ENCODE measurements around the gene ALG2.
A peak's percentile ranks its signal among the peaks of the same experiment; 100 is the strongest.

ALG2 gene

GRCh38 chr9:99234618-99235017 lies 12.9 kb upstream of the ALG2 start:
- Mint-ChIP-seq H3K27me3 (no peaks in the 10 kb centered on the region), H3K9me3 (no peaks in the 10 kb centered on the region), H3K4me3 (no peak overlapping the region), H3K27ac (ENCODE audit: low read depth) (no peak overlapping the region), H3K36me3 (ENCODE audit: insufficient read depth) (peaks cover 22% of the 10 kb centered on the region), H3K4me1 (peaks cover 15% of the 10 kb centered on the region)
- ATAC-seq (replicated peaks; ENCODE audit: extremely low read depth, poor library complexity, severe bottlenecking) (no peak), DNase-seq (ENCODE audit: low spot score in 2 of 2) (no peak)

DNA sequence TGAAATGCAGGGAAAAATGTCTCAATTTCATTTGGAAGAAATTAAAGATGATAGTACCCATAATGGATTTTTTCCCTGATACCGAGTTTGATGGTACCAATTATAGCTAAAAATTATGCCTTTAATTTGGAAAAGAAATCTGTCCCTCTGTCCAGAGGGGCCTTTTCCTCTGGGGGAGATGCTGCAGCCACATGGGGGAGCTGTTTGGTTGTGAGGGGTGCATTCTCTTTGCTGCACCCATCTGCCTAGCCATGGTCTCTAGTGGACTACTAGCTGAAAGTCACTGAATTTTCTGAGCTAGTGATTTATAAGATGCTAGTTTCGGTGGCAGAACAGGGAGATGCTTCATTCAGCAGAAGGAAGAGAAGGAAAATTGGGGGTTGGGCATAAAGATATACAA lies 10.0 kb upstream of the ALG2 start:
- H3K4me3 Mint-ChIP-seq, result no peak overlapping the region
- H3K27me3 Mint-ChIP-seq, result no peaks in the 10 kb centered on the region
- no peak overlapping the region for H3K27ac Mint-ChIP-seq (ENCODE audit: low read depth)
- ATAC-seq (replicated peaks; ENCODE audit: extremely low read depth, poor library complexity, severe bottlenecking), result peak; percentile 36
- H3K9me3 Mint-ChIP-seq, result no peaks in the 10 kb centered on the region
- peaks cover 42% of the 10 kb centered on the region for H3K36me3 Mint-ChIP-seq (ENCODE audit: insufficient read depth)
- DNase-seq (ENCODE audit: low spot score in 2 of 2), result no peak
- peaks cover 17% of the 10 kb centered on the region for H3K4me1 Mint-ChIP-seq

GRCh38 chr9:99230206-99230605 lies 8.5 kb upstream of the ALG2 start:
- Mint-ChIP-seq H3K4me1 (peaks cover 22% of the 10 kb centered on the region), H3K27me3 (no peaks in the 10 kb centered on the region), H3K9me3 (no peaks in the 10 kb centered on the region), H3K36me3 (ENCODE audit: insufficient read depth) (peaks cover 43% of the 10 kb centered on the region), H3K4me3 (no peak overlapping the region), H3K27ac (ENCODE audit: low read depth) (no peak overlapping the region)
- DNase-seq (ENCODE audit: low spot score in 2 of 2) (no peak), ATAC-seq (replicated peaks; ENCODE audit: extremely low read depth, poor library complexity, severe bottlenecking) (no peak)

GRCh38 chr9:99226054-99226453 lies 4.3 kb upstream of the ALG2 start:
- no peak for DNase-seq (ENCODE audit: low spot score in 2 of 2)
- Mint-ChIP-seq H3K27ac (ENCODE audit: low read depth) (no peak overlapping the region), H3K4me3 (no peak overlapping the region)

DNA sequence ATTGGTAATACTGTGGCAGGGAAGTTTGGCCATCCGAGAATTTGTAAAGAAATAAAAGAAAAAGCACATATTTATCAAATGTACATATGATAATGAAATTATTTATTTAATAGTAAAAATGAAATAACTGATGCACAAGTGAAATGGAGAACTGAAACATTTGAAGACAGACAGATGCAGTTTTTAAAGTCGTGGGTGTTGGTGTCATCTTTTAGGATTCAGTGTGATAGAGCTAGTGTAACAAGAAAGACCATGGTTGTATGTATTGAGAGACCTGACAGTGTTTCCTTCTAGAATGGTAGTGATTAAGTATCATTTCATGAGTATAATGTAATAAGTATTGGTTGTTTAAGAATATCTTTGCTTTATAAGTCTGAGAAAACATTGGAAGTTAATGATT lies 2.7 kb upstream of the ALG2 start:
- Mint-ChIP-seq H3K9me3 (no peaks in the 10 kb centered on the region), H3K4me1 (peaks cover 69% of the 10 kb centered on the region), H3K27me3 (no peaks in the 10 kb centered on the region), H3K36me3 (ENCODE audit: insufficient read depth) (peaks cover 46% of the 10 kb centered on the region), H3K27ac (ENCODE audit: low read depth) (peak overlapping the region; percentile 100), H3K4me3 (no peak overlapping the region)
- ATAC-seq (replicated peaks; ENCODE audit: extremely low read depth, poor library complexity, severe bottlenecking) (no peak), DNase-seq (ENCODE audit: low spot score in 2 of 2) (no peak)

More at GRCh38 chr9:99226054-99226453, 4.3 kb upstream of the ALG2 start:
- peaks cover 53% of the 10 kb centered on the region for H3K4me1 Mint-ChIP-seq
- H3K36me3 Mint-ChIP-seq (ENCODE audit: insufficient read depth), result peaks cover 53% of the 10 kb centered on the region
- no peaks in the 10 kb centered on the region for H3K9me3 Mint-ChIP-seq
- no peak for ATAC-seq (replicated peaks; ENCODE audit: extremely low read depth, poor library complexity, severe bottlenecking)
- no peaks in the 10 kb centered on the region for H3K27me3 Mint-ChIP-seq

GRCh38 chr9:99222416-99223270 lies 901 bp upstream of the ALG2 start:
- Mint-ChIP-seq H3K27me3 (no peaks in the 10 kb centered on the region), H3K27ac (ENCODE audit: low read depth) (peak overlapping the region; percentile 100), H3K4me1 (peaks cover 74% of the 10 kb centered on the region), H3K9me3 (no peaks in the 10 kb centered on the region), H3K4me3 (peak overlapping the region; percentile 97), H3K36me3 (ENCODE audit: insufficient read depth) (peaks cover 36% of the 10 kb centered on the region)
- ATAC-seq (replicated peaks; ENCODE audit: extremely low read depth, poor library complexity, severe bottlenecking), result peak; percentile 31
- no peak for DNase-seq (ENCODE audit: low spot score in 2 of 2)

- H3K27me3 Mint-ChIP-seq, result no peaks in the 10 kb centered on the region
- H3K4me3 Mint-ChIP-seq, result peak overlapping the region; percentile 97
These were observed 499 bp downstream of the ALG2 start for GRCh38 chr9:99221266-99221620.

DNA sequence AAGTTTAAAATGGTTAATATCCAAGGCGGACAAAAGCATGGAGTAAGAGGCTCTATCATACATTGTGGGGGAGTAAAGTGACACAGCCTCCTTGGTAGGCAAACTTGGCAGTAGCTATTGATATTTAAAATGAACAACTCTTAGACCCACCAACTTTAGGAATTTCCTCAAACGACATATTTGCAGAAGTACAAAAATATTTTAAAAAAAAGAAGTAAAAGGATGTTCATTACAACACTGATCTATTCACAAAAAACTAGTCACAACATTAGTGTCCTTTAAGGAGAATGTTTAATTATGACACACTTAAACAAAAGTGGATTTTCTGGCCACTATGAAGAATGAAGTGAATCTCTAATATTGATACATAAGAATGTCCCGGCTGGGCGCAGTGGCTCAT lies 1.7 kb downstream of the ALG2 start:
- H3K27ac Mint-ChIP-seq (ENCODE audit: low read depth), result peak overlapping the region; percentile 100
- H3K9me3 Mint-ChIP-seq, result no peaks in the 10 kb centered on the region
- peak overlapping the region; percentile 97 for H3K4me3 Mint-ChIP-seq
- no peaks in the 10 kb centered on the region for H3K27me3 Mint-ChIP-seq
- no peak for ATAC-seq (replicated peaks; ENCODE audit: extremely low read depth, poor library complexity, severe bottlenecking)
- no peak for DNase-seq (ENCODE audit: low spot score in 2 of 2)
- peaks cover 63% of the 10 kb centered on the region for H3K4me1 Mint-ChIP-seq
- peaks cover 35% of the 10 kb centered on the region for H3K36me3 Mint-ChIP-seq (ENCODE audit: insufficient read depth)

More at GRCh38 chr9:99221266-99221620, 499 bp downstream of the ALG2 start:
- Mint-ChIP-seq H3K9me3 (no peaks in the 10 kb centered on the region), H3K27ac (ENCODE audit: low read depth) (peak overlapping the region; percentile 100), H3K4me1 (peaks cover 69% of the 10 kb centered on the region), H3K36me3 (ENCODE audit: insufficient read depth) (peaks cover 36% of the 10 kb centered on the region)
- peak in 1 of 2 donors; percentile 17 for DNase-seq (ENCODE audit: low spot score in 2 of 2)
- ATAC-seq (replicated peaks; ENCODE audit: extremely low read depth, poor library complexity, severe bottlenecking), result no peak

- Mint-ChIP-seq H3K27ac (ENCODE audit: low read depth) (no peak overlapping the region), H3K4me3 (no peak overlapping the region), H3K4me1 (peaks cover 41% of the 10 kb centered on the region), H3K9me3 (no peaks in the 10 kb centered on the region), H3K27me3 (peaks cover 5% of the 10 kb centered on the region), H3K36me3 (ENCODE audit: insufficient read depth) (peaks cover 16% of the 10 kb centered on the region)
- ATAC-seq (replicated peaks; ENCODE audit: extremely low read depth, poor library complexity, severe bottlenecking), result no peak
- no peak for DNase-seq (ENCODE audit: low spot score in 2 of 2)
These were observed 5.7 kb downstream of the ALG2 start for GRCh38 chr9:99216073-99216472.

DNA sequence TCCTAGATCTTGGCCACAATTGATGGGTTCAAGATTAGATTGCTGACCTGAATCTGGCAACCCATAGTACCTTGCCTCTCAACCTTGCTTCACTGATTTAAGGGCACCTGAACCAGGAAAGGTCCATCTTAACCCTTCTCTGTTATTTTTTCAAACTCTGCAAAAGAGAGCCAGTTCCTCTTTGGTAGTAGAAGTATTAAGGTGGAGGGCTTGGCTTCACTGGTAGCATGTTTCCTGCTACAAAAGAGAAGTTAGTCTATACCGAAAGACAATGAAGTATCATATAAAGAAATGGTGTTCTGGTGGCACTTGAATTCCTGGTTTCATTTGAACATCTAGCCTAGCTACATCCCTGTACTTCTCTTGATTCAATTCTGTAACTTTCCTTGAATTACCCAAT lies 8.5 kb downstream of the ALG2 start:
- DNase-seq (ENCODE audit: low spot score in 2 of 2) (no peak), ATAC-seq (replicated peaks; ENCODE audit: extremely low read depth, poor library complexity, severe bottlenecking) (no peak)
- H3K27ac Mint-ChIP-seq (ENCODE audit: low read depth), result no peak overlapping the region
- peaks cover 17% of the 10 kb centered on the region for H3K27me3 Mint-ChIP-seq
- no peak overlapping the region for H3K4me3 Mint-ChIP-seq
- H3K4me1 Mint-ChIP-seq, result peaks cover 13% of the 10 kb centered on the region
- H3K9me3 Mint-ChIP-seq, result peaks cover 6% of the 10 kb centered on the region
- peaks cover 9% of the 10 kb centered on the region for H3K36me3 Mint-ChIP-seq (ENCODE audit: insufficient read depth)

GRCh38 chr9:99211746-99212145 lies 10.0 kb downstream of the ALG2 start:
- peaks cover 2% of the 10 kb centered on the region for H3K36me3 Mint-ChIP-seq (ENCODE audit: insufficient read depth)

DNA sequence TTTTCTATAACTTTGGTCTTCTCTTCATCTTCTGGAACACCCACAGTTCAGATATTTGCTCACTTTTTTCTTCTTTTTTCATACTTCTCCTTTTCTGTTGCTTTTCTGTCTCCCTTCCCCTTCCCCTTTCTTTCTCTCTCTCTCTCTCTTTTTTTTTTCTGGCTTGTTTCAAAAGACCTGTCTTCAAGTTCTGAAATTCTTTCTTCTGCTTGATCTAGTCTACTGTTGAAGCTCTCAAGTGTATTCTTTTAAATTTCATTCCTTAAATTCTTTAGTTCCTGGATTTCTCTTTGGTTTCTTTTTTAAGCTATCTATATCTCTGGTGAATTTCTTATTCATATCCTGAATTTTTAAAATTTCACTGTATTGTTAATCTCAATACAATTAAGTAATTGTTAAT lies 11.2 kb downstream of the ALG2 start:
- ATAC-seq (replicated peaks; ENCODE audit: extremely low read depth, poor library complexity, severe bottlenecking) (no peak), DNase-seq (ENCODE audit: low spot score in 2 of 2) (no peak)
- Mint-ChIP-seq H3K9me3 (peaks cover 13% of the 10 kb centered on the region), H3K4me3 (no peak overlapping the region), H3K27ac (ENCODE audit: low read depth) (no peak overlapping the region), H3K36me3 (ENCODE audit: insufficient read depth) (no peaks in the 10 kb centered on the region), H3K4me1 (peaks cover 13% of the 10 kb centered on the region), H3K27me3 (peaks cover 27% of the 10 kb centered on the region)

More at GRCh38 chr9:99211746-99212145, 10.0 kb downstream of the ALG2 start:
- DNase-seq (ENCODE audit: low spot score in 2 of 2), result no peak
- Mint-ChIP-seq H3K27ac (ENCODE audit: low read depth) (no peak overlapping the region), H3K9me3 (peaks cover 13% of the 10 kb centered on the region), H3K4me1 (peaks cover 13% of the 10 kb centered on the region), H3K27me3 (peaks cover 27% of the 10 kb centered on the region), H3K4me3 (no peak overlapping the region)
- no peak for ATAC-seq (replicated peaks; ENCODE audit: extremely low read depth, poor library complexity, severe bottlenecking)

DNA sequence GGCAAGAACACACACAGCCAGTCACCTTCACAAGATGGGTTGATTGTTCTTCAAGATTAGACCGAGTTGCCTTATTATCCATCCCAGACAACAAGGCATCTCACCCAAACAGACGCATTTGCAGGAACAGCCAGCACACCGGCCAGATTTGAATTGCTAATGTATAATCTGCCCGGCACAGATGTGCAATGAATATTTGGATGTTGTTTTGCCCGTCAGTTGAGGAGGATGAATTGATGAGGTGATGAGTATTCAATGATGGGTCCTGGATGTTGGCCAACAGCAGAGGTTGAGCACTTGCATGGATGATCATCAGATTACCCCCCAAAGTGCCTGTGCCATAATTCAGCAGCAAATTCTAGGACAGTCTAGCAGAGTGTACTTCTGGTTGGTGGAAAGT lies 20.1 kb downstream of the ALG2 start:
- no peaks in the 10 kb centered on the region for H3K27me3 Mint-ChIP-seq
- H3K4me3 Mint-ChIP-seq, result no peak overlapping the region
- no peaks in the 10 kb centered on the region for H3K9me3 Mint-ChIP-seq
- H3K36me3 Mint-ChIP-seq (ENCODE audit: insufficient read depth), result no peaks in the 10 kb centered on the region
- no peaks in the 10 kb centered on the region for H3K4me1 Mint-ChIP-seq
- no peak overlapping the region for H3K27ac Mint-ChIP-seq (ENCODE audit: low read depth)
- ATAC-seq (replicated peaks; ENCODE audit: extremely low read depth, poor library complexity, severe bottlenecking), result no peak
- no peak for DNase-seq (ENCODE audit: low spot score in 2 of 2)
